ENCODE data around the gene KIF26B. TPM values are rescaled to one million over a fixed set of nuclear protein-coding genes. Genes with fewer than 3 reads are reported as not detected.

KIF26B gene
- polyA plus RNA-seq, 2 of the 4 experiments (the other 2 are of a cell fraction) = 0.01 to 0.04 TPM

GRCh38 chr1:245590726-245591125, 435.9 kb downstream of the KIF26B start (continued):
- no peak for TF ChIP-seq CTCF (IDR thresholded peaks at IDR 0.05)
- TF ChIP-seq CEBPB (IDR thresholded peaks at IDR 0.05) = no peak
- TF ChIP-seq HOXB13 (CRISPR knock-in tag; IDR thresholded peaks at IDR 0.05; ENCODE audit: low read depth) = no peak
- TF ChIP-seq FOSL2 (IDR thresholded peaks at IDR 0.05) = no peak
- TF ChIP-seq FOSL2 (CRISPR knock-in tag; IDR thresholded peaks at IDR 0.05) = no peak
- TF ChIP-seq MAZ (IDR thresholded peaks at IDR 0.05; ENCODE audit: borderline replicate concordance, low read depth, low read length) = no peak

DNA sequence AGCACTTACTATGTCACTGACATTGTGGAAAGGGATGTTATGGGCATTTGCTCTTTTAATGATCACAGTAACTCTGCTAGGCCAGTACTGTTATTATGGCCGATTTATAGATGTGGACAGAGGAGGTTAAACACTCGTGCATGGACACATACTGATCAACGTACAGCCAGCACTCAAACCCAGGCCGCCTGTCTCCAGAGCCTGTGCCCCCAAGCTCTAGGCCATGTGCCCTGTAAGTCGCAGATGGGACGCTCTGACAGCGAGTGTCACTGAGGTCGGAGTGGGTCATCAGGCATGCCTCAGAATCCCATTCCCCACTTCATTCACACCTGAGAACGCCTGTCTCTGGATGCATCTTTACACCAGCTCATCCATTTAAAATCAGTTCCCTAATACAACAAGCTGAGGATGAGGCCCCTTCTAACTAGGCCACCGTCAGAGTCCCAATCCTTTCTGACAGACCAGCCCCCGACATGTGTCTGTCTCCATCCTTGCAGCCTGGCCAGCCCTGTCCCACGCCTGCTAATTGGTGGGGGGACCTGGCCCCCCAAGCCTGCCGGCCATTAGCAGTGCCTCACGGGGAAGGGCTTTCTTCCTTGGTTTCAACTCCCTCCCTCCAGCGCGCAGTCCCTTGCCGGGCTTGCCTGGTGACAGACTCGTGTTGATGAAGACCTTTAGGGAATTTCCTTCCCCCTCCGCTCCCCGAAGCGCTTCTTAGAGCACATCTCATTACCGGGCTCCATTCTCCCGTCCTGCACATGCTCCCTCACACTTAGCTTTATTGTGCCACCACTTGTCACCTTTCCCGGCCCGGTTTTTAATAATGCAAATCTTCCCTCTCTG, 436.8 kb downstream of the KIF26B start:
- Histone ChIP-seq H3K4me2 (no peak overlapping the region), H3K4me3 (no peak overlapping the region), H3K4me1 (no peaks in the 10 kb centered on the region), H3K9me3 (no peaks in the 10 kb centered on the region), H3K27ac (no peak overlapping the region)
- FAIRE-seq (no peak), ATAC-seq (no peak), DNase-seq (ENCODE audit: low read depth in 1 of 2, low spot score in 1 of 2) (no peak)
- 75% methylated on average over 25 of the region's 25 CpGs for WGBS (ENCODE audit: missing lambda C conversion rate)
- ChIA-PET POLR2A (no interaction called here), CTCF (no interaction called here)
- TF ChIP-seq MAZ (IDR thresholded peaks at IDR 0.05; ENCODE audit: borderline replicate concordance, low read depth, low read length) = no peak
- TF ChIP-seq ZNF302 (CRISPR knock-in tag; IDR thresholded peaks at IDR 0.05) = no peak
- no peak for TF ChIP-seq HOXB5 (CRISPR knock-in tag; IDR thresholded peaks at IDR 0.05)
- TF ChIP-seq, protein P1, sequence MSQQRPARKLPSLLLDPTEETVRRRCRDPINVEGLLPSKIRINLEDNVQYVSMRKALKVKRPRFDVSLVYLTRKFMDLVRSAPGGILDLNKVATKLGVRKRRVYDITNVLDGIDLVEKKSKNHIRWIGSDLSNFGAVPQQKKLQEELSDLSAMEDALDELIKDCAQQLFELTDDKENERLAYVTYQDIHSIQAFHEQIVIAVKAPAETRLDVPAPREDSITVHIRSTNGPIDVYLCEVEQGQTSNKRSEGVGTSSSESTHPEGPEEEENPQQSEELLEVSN (IDR thresholded peaks at IDR 0.05; ENCODE audit: borderline replicate concordance, low read depth) = no peak
- TF ChIP-seq HOXB13 (CRISPR knock-in tag; IDR thresholded peaks at IDR 0.05; ENCODE audit: low read depth) = no peak
- TF ChIP-seq, protein P2, sequence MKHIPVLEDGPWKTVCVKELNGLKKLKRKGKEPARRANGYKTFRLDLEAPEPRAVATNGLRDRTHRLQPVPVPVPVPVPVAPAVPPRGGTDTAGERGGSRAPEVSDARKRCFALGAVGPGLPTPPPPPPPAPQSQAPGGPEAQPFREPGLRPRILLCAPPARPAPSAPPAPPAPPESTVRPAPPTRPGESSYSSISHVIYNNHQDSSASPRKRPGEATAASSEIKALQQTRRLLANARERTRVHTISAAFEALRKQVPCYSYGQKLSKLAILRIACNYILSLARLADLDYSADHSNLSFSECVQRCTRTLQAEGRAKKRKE (CRISPR knock-in tag; IDR thresholded peaks at IDR 0.05; ENCODE audit: low read depth) = no peak
- no peak for TF ChIP-seq FOSB (CRISPR knock-in tag; IDR thresholded peaks at IDR 0.05)
- no peak for TF ChIP-seq JUNB (IDR thresholded peaks at IDR 0.05)

DNA sequence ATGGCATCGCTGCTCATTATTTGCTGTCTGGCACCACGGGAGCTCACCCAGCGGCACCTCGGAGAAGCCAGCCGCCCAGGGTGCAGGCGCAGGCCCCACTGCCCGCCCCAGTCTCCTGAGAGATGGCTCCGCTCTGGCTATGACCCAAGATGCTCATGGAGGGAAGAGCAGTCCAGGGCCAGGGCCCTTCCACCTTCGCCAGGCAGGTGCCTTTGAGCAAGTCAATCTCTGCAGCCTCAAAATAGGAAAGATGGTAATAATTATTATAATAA, 437.3 kb downstream of the KIF26B start:
- no peak overlapping the region for H3K4me3 ChIP-seq
- ChIA-PET POLR2A (no interaction called here), CTCF (no interaction called here)
- no peak overlapping the region for H3K4me2 ChIP-seq
- TF ChIP-seq HDAC2 (IDR thresholded peaks at IDR 0.05) = no peak
- TF ChIP-seq ZFP36 (IDR thresholded peaks at IDR 0.05; ENCODE audit: borderline replicate concordance, partially characterized antibody) = no peak
- TF ChIP-seq KDM5A (IDR thresholded peaks at IDR 0.05) = no peak
- no peak for TF ChIP-seq TP53 (CRISPR knock-in tag; IDR thresholded peaks at IDR 0.05)
- no peak for TF ChIP-seq HEYL (CRISPR knock-in tag; IDR thresholded peaks at IDR 0.05)
- TF ChIP-seq CHD2 (IDR thresholded peaks at IDR 0.05; ENCODE audit: low read length, partially characterized antibody) = no peak
- TF ChIP-seq POLR2AphosphoS2 (conservative IDR thresholded peaks at IDR 0.05; ENCODE audit: low read length) = no peak
- no peak for TF ChIP-seq FOXS1 (CRISPR knock-in tag; IDR thresholded peaks at IDR 0.05)
- TF ChIP-seq FOSL2 (IDR thresholded peaks at IDR 0.05) = no peak
- no peak for TF ChIP-seq FOSL2 (CRISPR knock-in tag; IDR thresholded peaks at IDR 0.05)
- no peak for TF ChIP-seq NPAS2 (CRISPR knock-in tag; IDR thresholded peaks at IDR 0.05; ENCODE audit: borderline replicate concordance)
- TF ChIP-seq, protein P3, sequence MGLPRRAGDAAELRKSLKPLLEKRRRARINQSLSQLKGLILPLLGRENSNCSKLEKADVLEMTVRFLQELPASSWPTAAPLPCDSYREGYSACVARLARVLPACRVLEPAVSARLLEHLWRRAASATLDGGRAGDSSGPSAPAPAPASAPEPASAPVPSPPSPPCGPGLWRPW (IDR thresholded peaks at IDR 0.05) = no peak
- TF ChIP-seq EP300 (IDR thresholded peaks at IDR 0.05) = no peak
- WGBS (ENCODE audit: missing lambda C conversion rate) = 65% methylated on average over 3 of the region's 9 CpGs
- FAIRE-seq = no peak
- no peak for ATAC-seq
- DNase-seq (ENCODE audit: low read depth in 1 of 2, low spot score in 1 of 2) = no peak
- no peaks in the 10 kb centered on the region for H3K9me3 ChIP-seq
- H3K4me1 ChIP-seq = no peaks in the 10 kb centered on the region
- H3K27ac ChIP-seq = no peak overlapping the region

All from A549 (cell line).